GM21576 (cell line): ENCODE measurements around the gene CLCN4.
A peak's percentile ranks its signal among the peaks of the same experiment; 100 is the strongest.

Experiments used
- ATAC-seq: cut with Tn5 transposase; IDR thresholded peaks from one replicate; pipeline ENCODE4 v1.9.1; 2021; ENCODE audit warnings: mild to moderate bottlenecking, moderate library complexity; ENCODE audit not compliant: unreplicated experiment

Gene CLCN4

DNA sequence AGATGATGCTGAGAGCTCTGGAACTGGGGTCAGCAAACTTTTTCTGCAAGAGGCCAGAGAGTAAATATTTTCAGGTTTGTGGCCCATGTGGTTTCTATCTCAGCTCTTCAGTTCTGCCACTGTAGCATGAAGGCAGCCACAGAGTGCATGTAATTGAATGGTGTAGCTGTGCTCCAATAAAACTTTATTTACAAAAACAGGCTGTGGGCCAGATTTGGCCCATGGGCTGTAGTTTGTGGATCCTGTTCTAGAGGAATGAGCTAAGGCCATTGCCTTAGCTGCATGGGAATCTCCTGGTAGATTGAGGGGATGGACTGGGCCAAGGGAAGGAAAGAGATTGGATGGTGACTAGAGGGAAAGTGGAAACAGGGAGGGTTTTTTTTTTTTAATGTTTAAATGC, 36.8 kb downstream of the CLCN4 start:
- no peak for ATAC-seq

DNA sequence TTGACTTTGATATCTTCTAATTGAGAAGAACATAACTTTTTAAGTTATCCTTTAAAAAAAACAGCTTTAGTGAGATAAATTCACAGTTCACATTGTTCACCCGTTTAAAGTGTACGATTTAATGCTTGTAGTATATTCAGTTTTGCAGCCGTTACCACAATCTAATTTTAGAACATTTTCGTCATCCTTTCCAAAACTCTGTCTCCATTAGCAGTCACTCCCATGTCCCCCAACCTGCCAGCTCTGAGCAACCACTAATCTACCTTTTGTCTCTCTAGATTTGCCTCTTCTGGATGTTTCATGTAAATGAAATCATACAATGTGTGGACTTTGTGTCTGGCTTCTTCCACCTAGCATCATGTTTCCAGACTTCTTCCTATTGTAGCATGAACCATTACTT, 38.6 kb downstream of the CLCN4 start:
- no peak for ATAC-seq

DNA sequence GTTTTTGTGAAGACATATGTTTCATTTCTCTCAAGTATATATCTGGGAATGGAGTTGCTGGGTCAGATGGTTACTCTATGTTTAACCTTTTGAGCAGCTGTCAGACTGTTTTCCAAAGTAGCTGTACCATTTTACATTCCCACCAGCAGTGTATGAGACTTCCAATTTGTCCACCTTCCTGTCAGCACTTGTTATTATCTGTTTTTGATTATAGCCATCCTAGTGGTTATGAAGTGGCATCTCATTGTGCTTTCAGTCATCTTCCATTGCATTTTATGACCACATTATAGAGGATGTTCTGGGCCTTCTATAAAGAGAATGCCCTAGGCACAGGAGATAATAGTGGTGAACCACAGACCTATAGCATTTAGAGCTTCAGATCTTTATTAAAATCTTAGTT, 39.2 kb downstream of the CLCN4 start:
- no peak for ATAC-seq

DNA sequence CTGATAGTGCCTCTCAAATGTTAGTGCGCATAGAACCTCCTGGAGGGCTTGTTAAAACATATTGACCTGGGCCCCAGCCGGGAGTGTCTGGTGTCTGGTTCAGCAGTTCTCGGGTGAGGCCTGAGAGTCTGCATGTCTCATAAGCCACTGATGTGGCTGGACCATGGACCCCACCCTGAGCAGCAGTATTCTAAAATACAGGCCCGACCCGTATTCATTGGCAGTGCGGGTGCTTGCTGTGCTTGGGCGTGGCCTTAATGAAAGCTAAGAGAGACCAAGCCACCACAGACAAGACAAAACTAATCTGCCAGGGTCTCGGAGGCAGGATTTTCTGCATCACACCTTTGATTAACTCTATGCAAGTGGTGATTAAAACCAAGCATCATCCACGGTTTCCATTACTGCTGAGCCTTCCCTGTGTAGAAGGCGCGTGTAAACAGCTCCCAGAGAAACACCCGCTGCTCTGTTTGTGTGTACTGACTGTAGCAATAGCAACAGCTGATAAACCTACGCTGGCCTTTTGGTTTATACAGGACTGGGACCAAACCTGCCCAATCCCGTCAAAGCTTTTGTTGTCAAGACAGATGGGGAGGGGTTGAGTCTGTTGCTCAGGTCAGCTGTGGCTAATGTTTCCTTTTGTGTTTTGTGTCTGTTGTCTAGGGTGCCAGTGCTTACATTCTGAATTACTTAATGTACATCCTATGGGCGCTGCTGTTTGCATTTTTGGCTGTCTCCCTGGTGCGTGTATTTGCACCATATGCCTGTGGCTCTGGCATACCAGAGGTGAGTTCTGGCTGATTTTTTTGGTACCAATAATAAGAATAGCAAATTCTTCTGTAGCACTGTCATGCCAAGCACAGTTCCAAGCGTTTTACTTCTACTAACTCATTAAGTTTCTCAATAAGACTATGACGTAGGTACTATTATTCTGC, 40.8 kb downstream of the CLCN4 start:
- ATAC-seq, result no peak

DNA sequence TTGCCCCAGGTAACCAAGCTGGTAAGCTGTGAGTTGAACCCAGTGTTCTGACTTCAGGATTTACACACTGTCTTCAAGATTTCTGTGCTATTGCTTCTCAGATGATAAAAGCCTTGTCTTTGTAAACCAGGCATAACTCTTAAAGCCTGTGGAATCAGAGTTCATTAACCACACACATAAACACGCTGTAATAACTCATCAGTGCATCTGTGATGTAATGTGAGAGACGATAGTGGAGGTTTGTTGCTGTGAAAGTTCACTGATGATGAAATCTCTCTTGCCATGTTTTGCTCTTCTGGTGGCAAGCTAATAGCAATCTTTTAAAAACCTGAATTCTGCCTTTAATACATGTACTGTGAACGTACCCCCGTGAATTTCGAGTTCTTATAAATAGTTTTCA, 41.5 kb downstream of the CLCN4 start:
- ATAC-seq, result no peak

DNA sequence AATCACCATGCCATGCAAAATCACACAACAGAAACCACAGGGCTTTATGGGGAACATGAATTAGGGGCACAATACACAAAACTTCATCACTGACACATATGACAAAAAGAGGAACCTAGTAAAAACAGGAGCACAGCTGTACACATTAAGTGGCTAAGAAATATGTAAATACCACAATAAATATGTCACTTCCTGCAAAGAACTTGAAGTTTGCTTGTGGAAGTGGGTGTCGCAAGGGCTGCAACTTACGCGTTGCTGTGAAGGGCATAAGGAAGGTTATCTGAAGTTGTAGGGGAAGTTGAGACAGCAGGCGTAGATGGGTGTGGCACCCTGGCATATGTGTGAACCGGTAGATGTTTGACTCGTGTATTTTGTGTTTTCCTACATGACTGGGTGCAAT, 42.4 kb downstream of the CLCN4 start:
- ATAC-seq, result peak; percentile 53

DNA sequence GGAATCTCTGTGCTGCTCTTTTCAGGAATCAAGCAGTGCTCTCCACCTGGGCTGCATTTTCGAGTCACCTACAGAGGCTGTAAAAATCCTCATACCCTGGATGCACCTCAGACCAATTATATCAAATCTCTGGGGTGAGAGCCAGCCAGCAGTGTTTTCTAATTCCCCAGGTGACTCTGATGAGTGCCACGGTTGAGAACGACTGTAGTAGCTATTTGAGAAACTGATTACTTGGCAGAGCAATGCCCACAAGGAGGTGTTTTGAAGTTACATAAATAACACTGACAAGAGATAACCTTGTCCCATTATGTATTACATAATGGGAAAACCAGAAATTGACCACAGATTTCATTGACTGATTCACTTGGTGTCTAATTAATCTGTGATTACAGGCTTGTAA, 46.8 kb downstream of the CLCN4 start:
- no peak for ATAC-seq

DNA sequence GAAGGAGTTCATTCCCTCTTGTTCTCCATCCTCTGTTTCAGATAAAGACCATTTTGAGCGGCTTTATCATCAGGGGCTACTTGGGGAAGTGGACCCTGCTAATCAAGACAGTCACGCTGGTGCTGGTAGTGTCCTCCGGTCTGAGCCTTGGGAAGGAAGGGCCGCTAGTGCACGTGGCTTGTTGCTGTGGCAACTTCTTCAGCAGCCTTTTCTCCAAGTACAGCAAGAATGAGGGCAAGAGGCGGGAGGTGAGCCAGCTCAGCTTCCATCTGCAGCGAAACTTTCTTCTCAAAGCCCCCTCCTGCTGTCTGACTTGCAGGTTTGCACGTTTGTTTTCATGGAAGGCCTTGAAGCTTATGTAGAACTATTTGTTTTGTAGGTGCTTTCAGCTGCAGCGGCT, 49.5 kb downstream of the CLCN4 start:
- no peak for ATAC-seq

DNA sequence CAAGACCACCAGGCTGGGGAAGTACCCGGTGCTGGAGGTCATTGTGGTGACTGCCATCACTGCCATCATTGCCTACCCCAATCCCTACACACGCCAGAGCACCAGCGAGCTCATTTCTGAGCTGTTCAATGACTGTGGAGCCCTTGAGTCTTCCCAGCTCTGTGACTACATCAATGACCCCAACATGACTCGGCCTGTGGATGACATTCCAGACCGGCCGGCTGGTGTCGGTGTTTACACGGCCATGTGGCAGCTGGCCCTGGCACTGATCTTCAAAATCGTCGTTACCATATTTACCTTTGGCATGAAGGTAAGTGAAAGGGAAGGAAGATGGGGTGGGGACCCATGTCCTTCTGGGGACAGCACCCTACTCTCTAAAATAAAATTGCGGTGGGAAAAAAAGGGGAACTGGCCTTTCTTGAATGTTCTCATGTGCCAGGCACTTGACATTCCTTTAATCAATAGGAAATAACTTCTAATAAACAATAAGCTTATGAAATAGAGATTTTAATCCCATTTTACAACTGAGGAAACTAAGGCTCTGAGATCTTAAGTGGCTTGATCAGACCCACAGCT, 51.6 kb downstream of the CLCN4 start:
- ATAC-seq, result no peak

DNA sequence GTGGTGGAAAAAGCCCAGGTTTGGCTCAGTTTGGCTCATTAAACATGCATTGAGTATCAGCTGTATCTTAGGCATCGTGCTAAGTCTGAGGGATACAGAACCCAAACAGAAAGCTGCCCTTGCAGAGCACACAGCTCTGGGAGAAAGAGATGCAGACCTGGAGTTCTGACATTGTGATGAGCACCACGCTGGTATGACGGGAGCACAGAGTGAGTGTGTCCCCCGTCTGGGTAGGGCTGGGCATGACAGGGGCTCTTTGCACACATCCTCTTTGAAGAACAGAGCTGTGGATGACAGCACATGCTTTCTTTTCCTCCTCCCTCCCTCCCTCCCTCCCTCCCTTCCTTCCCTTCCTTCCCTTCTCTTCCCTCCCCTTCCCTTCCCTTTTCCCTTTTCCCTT, 52.2 kb downstream of the CLCN4 start:
- ATAC-seq, result no peak

DNA sequence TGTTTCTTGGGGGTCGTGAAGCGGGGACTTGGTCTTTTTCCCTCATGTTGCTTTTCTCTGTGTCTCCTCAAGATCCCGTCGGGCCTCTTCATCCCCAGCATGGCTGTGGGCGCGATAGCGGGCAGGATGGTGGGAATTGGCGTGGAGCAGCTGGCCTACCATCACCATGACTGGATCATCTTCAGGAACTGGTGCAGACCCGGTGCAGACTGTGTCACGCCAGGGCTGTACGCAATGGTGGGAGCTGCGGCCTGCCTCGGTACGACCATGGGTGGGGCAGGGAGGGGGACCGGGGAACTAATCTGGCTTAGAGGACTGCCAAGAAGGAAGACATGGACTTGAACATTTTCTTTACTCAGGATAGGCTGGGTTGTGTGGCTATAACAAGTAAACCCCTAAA, 55.6 kb downstream of the CLCN4 start:
- no peak for ATAC-seq

DNA sequence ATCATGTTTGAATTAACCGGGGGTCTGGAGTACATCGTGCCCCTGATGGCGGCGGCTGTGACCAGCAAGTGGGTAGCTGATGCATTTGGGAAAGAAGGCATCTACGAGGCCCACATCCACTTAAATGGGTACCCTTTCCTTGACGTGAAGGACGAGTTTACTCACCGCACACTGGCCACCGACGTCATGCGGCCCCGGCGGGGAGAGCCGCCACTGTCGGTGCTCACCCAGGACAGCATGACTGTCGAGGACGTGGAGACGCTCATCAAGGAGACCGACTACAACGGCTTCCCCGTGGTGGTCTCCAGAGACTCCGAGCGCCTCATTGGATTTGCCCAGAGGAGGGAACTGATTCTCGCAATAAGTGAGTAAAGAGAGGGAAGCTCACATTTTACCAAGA, 56.9 kb downstream of the CLCN4 start:
- no peak for ATAC-seq

DNA sequence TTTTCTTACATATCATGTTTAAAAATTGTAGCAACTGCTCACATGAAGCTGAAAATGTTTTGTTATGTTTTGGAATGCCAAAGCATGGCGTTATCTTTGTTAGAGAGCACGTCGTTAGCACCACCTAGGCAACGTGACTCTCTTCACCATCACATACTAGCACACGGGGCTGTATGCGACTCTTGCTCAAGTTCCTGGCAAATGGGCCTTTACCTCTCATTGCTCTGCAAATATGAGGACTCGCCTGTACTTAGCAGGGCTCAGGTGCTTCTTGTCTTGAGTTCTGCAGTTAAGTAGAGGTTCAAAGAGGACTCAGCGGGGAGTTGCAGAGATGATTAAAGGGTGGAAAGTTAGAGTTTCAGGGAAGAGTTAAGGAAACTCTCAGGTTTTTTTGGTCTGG, 59.4 kb downstream of the CLCN4 start:
- no peak for ATAC-seq

DNA sequence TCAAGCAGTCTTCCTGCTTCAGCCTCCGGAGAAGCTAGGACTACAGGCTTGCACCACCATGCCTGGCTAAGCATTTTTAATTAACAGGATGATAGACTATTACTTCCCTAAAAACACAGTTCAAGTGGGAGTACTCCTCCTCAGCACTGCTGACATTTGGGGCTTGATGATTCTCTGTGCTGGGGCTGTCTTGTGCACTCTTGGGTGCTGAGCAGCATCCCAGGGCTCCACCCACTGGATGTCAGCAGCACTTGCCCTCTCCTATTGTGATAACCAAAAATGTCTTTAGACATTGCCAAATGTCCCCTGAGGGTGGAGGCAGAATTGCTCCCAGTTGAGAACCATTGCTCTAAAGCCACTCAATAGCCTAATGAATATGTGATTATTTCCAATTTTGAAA, 60.4 kb downstream of the CLCN4 start:
- ATAC-seq, result no peak

DNA sequence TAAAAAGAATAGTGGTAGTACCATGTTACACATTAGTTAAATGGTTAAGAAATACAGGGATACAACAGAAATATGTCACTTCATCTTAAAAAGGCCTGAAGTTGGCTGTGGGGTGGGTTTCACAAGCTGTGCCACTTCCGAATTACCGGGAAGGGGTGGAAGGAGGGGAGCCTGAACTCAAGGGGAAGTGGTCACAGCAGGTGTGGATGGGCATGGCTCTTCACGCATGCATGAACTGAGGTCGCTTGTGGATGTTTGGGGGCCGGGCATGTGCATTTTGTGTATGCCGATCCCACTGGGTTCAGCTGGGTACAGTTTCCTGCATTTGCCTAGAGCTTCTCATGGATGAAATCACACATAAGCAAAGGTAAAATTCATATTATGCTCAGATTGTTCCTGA, 64.9 kb downstream of the CLCN4 start:
- ATAC-seq, result no peak

DNA sequence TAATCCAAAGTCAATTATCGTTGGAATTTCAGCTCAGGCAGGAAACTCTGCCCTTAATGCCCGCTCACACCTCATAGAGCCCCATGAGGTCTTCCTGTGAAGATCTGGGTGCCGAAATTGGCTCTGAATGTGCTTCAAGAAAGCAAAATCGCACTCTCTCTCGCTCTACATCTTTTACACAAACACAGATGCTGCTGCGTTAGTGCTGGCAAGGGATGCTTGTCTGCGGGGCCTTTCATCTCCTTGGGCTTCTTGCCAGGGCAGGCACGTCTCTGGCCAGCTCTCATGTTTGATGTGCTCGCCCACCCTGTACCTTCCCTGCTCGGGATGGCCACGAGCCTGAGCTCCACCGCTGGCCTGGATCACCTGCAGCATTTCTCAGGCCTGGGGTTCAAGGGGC, 66.5 kb downstream of the CLCN4 start:
- ATAC-seq, result no peak

DNA sequence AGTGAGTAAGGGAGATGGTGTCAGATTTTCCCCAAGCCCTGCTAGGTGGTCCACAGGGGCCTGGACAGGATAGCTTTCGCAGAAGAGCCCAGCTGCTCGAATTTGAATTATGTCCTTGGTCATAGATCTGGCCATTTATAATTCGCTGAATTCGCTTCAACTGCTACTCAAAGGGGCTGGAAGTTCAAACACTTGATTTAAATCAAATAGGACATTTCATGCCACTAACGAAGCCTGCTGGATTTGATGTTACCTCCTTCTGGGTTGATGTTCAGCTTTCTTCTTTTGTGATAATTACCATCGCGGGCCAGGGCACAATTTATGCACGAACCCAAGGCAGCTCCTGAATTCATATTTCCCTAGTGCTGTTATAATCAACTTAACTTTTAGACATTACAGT, 67.0 kb downstream of the CLCN4 start:
- no peak for ATAC-seq

DNA sequence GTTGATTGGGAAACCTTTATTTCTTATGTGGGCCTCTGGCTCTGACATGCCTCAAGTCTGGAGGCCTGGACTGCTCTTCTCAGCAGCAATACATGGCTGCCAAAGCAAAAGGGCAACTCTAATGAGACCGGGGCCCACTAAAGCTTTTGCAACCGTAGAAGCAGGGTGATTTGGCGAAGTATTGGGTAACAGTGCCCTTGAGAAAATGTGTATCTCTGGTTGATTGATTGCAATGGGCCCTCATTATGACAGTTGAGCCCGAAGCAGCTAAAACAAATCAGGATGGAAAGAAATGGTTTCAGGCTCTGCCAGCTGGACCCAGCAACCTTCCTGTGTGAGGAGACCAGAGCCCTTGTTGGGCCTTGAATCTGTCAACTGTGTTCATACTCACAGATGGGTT, 73.4 kb downstream of the CLCN4 start:
- ATAC-seq, result no peak

DNA sequence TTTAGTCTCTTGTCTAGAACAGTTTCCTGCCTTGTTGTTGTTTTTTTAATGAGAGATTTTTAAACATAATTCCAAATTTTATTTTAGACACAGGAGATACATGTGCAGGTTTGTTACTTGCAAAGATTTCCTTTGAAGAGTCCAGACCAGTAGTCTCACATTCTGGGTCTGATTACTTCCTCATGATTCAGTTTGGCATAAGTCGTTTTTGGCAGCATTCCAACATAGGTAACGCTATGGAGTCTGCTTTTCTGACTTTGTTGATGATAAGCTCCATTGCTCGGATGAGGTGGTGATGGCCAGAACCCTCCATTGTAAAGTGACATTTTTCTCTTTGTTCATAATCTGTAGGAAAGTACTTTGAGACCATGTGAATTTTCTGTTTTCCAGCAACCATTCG, 74.7 kb downstream of the CLCN4 start:
- ATAC-seq, result no peak

DNA sequence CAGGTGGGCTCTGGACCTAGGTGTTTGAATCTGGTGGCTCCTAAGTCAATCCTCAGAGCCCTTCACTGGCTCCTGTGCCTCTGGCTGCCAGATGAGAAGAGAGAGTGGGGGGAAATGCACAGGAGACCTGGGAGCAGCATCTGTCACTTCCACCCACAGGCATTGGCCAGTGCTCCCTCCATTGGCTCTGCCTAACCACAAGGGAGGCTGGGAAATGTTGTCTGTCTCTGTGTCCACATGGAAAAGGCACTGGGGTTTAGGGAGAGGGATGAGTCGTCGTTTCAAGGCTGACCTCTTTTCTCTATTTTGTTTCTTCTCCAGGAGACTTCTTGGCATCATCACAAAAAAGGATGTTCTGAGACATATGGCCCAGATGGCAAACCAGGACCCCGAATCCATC, 76.4 kb downstream of the CLCN4 start:
- ATAC-seq, result no peak

DNA sequence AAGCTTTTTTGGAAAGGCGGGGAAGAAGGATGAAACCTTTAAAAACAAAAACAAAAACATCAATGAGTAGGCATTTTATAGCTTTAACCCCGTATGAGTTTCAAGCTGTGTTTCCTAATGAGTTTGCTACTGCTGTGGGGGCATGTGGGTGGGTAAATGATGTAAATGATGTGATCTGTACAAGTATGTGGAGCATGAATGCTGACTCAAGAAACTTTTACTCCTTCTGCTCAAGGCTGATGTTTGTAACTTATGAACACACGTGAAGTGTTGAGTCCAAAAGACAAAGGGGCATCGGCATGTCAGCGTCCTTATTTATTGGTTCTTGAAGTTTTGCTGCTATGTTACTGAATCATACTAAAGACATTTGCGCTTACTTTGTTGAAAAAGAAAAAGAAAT, 76.9 kb downstream of the CLCN4 start:
- ATAC-seq, result no peak

DNA sequence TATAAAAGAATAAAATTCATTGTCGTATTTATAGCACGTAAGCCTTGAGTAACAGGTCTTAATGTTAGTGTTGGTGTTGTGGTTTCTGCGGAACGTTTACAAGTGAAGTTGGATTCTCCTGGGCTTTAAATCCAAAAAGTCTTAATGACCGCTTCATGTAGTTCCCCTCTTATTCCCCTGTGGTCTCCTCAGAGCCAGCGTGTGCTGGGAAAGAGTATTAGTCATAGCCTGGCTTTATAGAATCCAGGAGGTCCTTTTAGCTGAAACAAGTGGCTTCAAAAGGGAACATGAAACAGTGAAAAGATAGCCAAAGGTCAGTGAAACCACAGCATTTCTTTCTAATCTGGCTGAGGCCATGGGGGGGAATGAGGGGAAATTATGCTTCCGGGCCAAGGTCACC, 79.1 kb downstream of the CLCN4 start:
- ATAC-seq, result no peak

DNA sequence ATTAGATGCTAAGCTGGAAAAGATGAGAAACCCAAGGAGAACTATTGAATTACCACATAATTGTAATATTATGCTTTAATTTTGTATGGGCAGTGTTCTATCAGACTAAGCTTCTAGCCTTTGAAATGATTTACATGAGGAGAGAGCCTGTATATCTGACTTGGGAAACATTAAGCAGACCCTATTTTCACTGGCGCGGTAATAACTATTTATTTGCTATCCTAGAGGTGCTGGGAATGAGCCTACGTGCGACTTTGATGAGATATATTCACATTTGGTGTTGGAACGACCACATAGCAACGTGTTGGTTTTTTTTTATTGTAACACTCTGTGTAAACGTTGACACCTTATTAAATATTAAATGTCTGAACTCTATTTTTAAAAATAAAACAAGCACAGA, 80.5 kb downstream of the CLCN4 start:
- no peak for ATAC-seq
